GM06990 (cell line): Measurements from ENCODE around the gene ATCAY.

Source experiments
- DNase-seq: peaks from one replicate; pipeline ENCODE4 v3.0.0-alpha.2; 2011; ENCODE audit not compliant: insufficient read length; ENCODE audit errors: extremely low read depth
- H3K27me3 ChIP-seq: replicated peaks from 2 replicates; pipeline ENCODE4 v1.6.0; 2011; ENCODE audit warnings: low read length; ENCODE audit not compliant: control insufficient read depth, insufficient read depth
- H3K36me3 ChIP-seq: 2 replicates; pipeline ENCODE4 v1.5.1; 2011; ENCODE audit warnings: low read length; ENCODE audit not compliant: control insufficient read depth, insufficient read depth
- H3K4me3 ChIP-seq: replicated peaks from 2 replicates; pipeline ENCODE4 v1.5.1; 2011; ENCODE audit warnings: low read depth, mild to moderate bottlenecking, control low read depth, low read length
- TF ChIP-seq, protein P1 (sequence below): IDR thresholded peaks from 2 replicates; pipeline ENCODE4 v1.5.1; 2011; ENCODE audit warnings: low read length, control low read depth, mild to moderate bottlenecking, inconsistent platforms; ENCODE audit not compliant: insufficient read depth, poor library complexity, severe bottlenecking

The ATCAY gene

DNA sequence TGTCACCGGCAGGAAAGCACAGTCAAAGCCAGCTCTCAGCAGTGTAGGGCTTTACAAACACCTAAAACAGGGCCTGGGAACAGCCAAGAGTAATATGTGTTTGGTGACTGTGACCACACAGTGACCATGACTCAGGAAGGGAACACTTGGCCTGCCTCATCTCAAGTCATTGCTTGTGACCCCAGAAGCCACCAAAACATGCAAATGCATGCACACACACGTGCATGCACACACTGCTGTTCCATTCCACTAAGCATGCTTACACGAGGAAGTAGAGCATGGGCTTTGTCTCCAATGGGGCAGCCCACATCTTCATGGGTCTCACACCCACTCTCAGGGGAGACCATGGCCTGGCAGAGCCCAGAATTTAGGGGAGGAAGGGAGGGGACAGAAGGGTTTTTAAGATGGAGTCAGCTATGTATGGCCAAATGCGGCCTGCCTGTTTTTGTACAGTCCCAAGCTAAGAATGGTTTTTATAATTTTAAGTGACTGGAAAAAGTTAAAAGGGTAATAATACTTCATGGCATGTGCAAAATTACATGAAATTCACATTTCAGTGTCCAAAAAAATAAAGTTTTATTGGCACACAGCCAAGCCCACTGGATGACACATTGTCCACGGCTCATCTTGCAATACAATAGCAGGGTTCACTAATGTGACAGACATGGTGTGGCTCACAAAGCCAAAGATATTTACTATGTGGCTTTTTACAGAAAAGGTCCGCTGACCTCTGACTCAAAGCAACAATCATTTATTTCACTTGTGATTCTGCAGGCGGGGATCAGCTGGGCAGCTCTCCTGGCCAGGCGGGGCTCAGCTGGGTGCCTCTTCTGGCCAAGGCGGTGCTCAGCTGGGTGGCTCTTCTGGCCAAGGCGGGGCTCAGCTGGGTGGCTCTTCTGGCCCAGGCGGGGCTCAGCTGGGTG, 29.0 kb upstream of the ATCAY start:
- Histone ChIP-seq H3K4me3 (no peak overlapping the region), H3K27me3 (no peaks in the 10 kb centered on the region), H3K36me3 (no peaks in the 10 kb centered on the region)
- DNase-seq: no peak
- TF ChIP-seq, protein P1, sequence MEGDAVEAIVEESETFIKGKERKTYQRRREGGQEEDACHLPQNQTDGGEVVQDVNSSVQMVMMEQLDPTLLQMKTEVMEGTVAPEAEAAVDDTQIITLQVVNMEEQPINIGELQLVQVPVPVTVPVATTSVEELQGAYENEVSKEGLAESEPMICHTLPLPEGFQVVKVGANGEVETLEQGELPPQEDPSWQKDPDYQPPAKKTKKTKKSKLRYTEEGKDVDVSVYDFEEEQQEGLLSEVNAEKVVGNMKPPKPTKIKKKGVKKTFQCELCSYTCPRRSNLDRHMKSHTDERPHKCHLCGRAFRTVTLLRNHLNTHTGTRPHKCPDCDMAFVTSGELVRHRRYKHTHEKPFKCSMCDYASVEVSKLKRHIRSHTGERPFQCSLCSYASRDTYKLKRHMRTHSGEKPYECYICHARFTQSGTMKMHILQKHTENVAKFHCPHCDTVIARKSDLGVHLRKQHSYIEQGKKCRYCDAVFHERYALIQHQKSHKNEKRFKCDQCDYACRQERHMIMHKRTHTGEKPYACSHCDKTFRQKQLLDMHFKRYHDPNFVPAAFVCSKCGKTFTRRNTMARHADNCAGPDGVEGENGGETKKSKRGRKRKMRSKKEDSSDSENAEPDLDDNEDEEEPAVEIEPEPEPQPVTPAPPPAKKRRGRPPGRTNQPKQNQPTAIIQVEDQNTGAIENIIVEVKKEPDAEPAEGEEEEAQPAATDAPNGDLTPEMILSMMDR: no peak

DNA sequence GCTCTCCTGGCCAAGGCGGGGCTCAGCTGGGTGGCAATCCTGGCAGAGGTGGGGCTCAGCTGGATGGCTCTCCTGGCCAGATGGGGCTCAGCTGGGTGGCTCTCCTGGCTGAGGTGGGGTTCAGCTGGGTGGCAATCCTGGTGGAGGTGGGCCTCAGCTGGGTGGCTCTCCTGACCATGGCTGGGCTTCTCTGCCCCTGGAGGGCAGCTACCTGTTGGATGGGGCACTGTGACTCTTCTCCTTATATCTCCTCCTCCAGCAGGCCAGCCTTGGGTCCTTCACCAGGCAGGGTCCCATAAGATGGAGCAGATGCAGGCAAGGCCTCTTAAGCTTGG, 28.3 kb upstream of the ATCAY start:
- DNase-seq: no peak
- Histone ChIP-seq H3K36me3 (no peaks in the 10 kb centered on the region), H3K27me3 (no peaks in the 10 kb centered on the region), H3K4me3 (no peak overlapping the region)
- TF ChIP-seq, protein P1: no peak

DNA sequence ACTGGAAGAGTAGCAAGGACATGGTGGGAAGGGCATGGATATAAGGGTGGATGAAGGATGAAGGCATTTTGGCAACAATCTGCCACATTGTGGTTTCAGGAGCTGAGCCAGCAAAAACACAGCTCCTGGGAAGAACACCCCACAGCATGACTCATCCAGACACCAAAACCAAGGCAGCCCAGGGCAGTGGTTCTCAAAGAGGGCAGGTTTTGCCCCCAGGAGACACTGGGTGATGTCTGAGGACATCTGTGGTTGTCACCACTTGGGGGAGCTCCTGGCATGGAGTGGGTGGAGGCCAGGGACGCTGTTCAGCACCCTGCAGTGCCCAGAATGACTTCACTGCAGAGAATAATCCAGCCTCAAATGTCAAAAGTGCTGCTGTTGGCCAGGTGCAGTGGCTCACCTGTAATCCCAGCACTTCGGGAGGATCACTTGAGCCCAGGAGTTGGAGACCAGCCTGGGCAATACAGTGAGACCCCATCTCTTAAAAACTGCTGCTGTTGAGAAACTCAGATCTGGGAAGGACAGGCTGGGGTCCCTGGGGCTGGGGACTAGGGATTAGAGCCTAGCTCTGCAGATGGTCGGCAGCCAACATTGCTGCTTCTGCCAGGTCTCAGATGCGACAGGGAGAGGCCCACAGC, 27.8 kb upstream of the ATCAY start:
- TF ChIP-seq, protein P1: peak; percentile 41
- no peak for DNase-seq

DNA sequence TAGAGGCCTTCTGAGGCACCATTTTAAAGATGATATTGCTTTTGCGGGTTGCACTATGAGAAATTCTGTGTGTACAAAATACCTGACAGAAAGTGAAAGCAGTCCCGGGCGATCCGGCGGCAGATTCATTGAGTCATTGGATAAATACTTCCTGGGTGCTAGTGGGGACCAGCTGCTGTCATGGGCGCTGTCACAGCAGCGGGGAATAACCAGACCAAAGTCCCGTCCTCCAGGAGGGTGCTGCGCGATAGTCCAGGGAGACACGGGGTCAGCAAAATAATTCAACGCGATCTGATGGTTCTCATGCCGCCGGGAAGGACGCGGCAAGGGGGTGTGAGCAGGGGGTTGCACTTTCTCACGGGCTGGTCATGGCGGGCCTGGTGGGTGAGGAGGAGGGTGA, 25.2 kb upstream of the ATCAY start:
- H3K36me3 ChIP-seq: no peaks in the 10 kb centered on the region
- H3K27me3 ChIP-seq: no peaks in the 10 kb centered on the region; the same call in 1 of the 2 replicates
- no peak overlapping the region for H3K4me3 ChIP-seq
- DNase-seq: no peak
- TF ChIP-seq, protein P1: no peak

More for the DNA sequence above, 27.8 kb upstream of the ATCAY start:
- Histone ChIP-seq H3K36me3 (no peaks in the 10 kb centered on the region), H3K4me3 (no peak overlapping the region), H3K27me3 (no peaks in the 10 kb centered on the region)

DNA sequence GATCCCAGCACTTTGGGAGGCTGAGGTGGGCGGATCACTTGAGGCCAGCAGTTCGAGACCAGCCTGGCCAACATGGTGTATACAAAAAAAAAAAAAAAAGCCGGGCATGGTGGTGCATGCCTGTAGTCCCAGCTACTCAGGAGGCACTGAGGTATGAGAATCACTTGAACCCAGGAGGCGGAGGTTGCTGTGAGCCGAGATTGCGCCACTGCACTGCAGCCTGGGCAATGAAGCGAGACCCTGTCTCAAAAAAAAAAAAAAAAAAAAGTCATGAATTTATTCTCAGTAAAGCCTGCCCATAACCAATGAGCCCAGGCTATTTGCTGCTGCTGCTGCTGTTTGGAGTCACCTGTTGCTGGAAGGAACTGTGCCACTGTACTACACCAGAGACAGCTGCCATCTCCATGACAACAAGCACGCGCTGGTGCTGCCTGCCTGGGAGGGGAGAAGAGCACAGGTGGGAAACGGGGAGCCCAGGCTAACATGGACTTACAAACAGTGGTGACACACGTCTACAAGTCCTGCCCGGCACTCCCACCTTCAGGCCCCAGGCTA, 23.0 kb upstream of the ATCAY start:
- TF ChIP-seq, protein P1: no peak
- no peaks in the 10 kb centered on the region for H3K36me3 ChIP-seq
- H3K27me3 ChIP-seq: no peaks in the 10 kb centered on the region; the same call in 1 of the 2 replicates
- no peak overlapping the region for H3K4me3 ChIP-seq
- DNase-seq: peak; percentile 67
